GM21515 (cell line): ENCODE data around the gene NECAB3.

Experiments
- ATAC-seq: cut with Tn5 transposase; IDR thresholded peaks from one replicate; pipeline ENCODE4 v1.9.1; 2021; ENCODE audit not compliant: unreplicated experiment

The NECAB3 gene

DNA sequence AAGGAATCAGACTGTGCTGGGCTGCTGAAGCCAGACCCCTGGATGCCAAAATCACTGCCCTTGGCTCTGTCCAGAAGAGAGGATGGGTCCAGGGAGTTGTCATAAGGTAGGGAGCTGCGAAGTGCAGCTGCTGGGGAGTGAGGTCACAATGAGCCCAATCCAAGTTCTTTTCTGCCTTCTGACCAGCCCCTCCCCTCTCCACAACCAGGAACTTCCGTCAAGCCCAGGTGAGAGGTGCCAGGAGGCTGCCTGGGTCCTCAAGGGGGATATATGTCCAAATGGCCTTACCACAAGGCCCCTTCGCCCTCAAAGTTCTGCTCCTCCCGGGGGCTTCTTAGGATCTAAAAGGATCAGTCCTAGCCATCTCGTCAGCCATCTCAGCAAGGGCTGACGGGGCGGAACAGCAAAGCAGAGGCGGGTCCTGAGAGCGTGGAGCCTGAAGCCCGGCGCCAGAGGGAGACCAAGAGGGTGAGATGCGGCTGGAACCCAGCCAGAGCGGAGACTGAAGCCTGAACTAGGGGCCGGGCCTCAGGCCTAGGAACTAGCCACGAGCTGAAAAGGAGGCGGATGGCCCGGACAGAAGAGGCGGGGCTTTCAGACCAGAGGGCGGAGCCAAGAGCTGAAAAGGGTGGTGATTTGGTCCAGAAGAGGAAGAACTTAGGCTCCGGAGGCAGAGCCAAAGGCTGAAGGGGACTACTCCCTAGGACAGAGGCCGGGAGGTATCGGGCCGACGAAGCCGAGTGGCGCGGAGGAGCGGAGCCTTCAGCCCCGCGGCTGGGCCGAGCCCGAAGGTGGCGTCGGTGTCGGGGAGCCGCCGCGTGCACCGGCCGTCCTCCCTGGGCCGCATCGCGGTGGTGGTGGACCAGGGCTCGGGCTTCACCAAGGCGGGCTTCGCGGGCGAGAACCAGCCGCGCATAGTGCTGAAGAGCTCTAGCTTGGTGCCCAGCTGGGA lies 7.7 kb downstream of the NECAB3 start, which contains the start of gene ACTL10:
ACTL10 (plus strand) TSS at position 651 of the 952 bp plus-strand sequence. CDS start 555 bp downstream, outside the sequence.
- ATAC-seq: peak; percentile 60

DNA sequence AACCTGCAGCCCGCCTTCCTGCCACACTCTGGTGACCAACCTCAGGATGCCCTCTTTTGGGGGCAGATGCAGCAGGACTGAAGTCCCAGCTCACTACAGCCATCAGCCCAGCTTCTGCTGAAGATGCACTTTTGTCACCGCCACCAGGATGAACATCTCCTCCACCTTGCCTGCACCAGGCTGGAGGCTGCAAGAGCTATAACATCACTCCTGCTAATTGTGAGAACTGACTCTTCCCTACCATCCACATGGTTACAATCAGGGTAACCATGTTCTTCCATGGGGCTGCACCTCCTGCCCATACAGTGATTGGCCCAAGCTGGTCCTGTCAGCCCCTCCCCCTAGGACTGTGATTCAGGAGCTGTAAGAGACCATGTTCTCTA lies 9.5 kb downstream of the NECAB3 start:
- no peak for ATAC-seq

DNA sequence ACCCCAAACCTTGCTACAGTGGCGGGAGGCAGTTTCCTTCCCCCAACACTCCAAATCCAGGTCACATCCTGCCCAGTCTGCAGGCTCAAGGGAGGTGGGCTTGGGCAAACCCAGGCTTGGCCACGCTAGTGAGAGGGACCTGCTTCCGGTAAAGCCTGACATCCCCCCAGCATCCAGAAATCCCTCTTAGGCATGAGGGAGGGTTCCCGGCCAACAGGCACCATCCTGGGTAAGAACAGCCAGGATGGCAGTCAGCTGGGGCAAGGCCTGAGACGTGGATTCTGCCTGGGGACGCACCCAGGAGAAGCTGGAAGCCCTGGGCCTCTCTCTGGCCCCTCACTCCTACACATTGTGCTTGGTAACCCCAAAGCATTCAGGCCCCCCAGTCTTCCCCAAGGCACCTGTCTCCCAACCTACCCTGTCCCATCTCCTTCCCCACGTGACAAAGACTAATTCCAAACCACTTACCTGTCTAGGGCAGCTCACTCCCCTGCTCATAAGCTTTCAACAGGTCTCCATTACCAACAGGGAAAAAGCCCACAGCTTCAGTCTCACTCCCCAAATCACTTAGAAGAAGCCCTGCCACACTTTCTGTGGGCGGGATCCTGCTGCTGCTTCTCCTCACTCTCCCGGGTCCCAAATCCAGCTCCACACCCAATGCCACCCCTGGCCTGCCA lies 10.0 kb downstream of the NECAB3 start:
- no peak for ATAC-seq

DNA sequence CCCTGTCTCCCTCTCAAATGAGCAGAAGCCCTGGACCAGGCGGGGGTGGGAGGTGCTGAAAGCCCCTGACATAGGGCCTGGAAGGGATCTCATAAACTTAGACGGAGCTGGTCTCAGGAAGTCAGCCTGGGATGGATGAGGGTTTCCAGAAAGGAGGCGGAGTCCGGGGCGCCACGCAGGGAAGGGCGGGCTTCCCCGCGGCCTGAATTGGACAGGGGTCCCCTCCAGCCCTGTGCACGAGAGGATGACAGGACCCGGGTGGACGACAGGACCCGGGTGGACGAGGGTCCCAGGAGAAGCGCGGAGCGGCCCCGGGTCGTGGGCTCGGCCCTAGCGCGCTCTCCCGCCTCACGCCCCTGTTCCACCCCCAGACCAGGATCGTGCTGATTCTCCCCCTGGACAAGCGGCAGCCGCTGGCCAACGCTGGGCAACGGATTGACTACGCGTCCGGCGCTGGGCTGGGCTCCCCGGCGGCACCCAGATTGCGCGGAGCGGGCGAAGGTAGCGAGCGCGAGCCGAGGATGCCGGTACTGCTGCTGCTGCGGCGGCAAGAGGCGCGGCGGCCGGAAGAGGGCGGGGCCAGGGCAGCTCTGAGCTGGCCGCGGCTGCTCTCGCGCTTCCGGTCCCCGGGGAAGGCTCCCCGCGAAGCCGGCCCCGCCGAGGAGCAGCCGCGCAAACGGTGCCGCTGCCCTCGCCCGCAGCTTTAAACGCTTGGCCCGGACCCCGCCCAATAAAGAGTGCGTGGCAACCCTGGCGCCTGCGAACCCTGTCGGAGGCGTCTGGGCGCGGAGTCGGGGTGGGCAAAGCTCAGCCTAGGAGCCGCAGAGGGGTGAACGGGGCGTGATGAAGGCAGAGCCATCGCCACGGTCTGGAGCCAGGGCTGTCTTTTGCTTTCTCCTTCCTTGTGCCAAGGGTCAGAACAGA lies 10.8 kb downstream of the NECAB3 start:
- peak; percentile 46 for ATAC-seq

DNA sequence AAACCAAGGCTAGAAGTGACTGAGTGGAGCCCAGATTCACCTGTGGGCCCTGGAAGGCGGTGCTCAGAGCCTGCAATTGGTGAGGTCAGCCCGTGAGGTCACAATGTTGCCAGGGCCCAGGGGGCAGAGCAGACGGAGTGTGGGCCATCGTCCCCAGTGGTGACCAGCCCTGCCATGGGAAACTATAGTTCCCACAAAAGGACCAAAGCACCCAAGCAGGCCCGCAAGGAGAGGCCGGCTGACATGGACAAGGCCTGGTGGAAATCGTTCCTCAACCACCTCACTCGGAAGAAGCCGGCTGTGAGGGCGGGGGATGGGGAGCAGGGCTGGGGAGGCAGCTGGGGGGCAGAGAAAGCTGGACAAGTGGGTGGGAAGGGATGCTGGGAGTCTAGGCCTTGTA lies 12.1 kb downstream of the NECAB3 start, which contains the start of gene C20orf144:
C20orf144 (plus strand) TSS at position 156 of the 400 bp plus-strand sequence; CDS start at position 175, 19 bp downstream.
- ATAC-seq: no peak

DNA sequence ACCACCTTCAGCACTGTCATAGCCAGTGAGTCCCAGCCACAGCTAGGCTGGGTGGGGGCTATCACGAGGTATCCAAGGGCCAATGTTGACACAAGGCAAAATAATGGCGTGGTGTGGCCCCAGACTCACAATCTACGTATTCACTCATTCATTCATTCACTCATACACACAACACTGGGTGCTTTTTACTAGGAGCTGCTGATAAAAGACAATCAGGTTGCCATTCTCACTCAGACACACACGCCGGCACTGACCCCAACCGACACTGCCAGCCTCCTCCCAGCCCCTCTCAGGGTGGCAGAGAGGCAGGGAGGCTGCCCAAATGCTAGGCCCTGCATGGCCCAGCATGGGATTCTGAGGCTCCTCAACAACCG lies 13.6 kb downstream of the NECAB3 start:
- no peak for ATAC-seq

DNA sequence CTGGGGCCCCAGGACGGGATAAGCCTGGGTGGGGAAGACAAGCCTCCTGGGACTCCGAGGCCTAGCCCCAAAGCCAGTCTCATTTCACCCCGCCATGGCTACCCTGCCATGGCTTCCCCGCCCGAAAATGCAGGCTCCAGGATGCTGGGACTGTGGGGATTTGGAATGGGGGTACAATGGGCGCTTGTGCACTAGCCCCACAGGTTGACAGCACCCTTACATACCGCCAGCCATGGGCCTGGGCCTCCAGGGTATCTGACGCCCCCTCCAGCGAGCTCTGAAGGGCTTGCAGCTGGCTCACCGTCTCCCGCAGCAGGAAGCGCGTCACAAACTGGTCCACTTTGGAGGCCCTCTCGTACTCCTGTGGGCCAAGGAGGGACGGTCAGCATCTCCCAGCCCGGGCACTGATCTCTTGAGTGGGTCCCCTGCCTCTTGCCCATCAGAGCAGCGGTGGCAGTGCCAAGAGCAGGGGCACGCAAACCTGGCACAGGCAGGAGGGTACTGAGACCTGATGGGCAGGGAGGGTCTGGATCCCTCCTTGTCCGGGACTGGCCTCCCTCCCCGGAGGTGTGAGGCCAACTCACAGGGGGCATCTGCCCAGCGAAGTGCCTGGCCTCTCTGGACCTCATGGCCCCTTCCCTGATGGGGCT lies 14.1 kb downstream of the NECAB3 start:
- ATAC-seq: no peak

DNA sequence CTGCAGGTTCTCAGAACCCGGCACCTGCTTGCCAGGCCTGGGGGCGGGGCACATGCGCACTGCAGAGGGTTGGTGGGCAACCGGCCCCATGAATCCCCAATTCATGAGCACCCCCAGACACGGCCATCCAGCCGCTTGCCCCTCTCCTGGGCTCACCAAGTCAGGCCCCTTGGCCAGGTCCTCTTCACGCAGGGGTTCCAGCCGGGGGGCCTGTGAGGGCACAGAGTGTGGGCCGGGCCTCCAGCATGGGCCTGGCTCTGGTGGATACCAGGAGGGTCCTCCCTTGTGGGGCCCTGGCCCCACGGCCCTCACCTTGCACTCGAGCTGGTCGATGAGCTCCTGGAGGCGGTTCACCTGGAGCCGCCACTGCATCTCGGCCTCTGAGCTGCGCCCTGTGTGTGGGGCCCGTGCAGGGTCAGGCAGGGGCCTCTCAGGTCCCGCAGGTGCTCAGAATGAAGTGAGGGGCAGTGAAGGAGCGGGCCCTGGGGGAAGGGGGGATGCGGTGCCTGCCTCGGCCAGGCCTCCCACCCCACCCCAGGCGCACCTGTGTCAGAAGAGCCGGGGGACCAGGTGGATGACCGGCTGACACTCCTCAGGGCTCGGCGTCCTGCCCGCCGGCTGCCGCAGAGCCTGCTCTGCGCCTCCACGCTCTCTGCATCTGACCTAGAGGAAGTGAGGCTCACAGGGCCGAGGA lies 14.7 kb downstream of the NECAB3 start:
- ATAC-seq: no peak

DNA sequence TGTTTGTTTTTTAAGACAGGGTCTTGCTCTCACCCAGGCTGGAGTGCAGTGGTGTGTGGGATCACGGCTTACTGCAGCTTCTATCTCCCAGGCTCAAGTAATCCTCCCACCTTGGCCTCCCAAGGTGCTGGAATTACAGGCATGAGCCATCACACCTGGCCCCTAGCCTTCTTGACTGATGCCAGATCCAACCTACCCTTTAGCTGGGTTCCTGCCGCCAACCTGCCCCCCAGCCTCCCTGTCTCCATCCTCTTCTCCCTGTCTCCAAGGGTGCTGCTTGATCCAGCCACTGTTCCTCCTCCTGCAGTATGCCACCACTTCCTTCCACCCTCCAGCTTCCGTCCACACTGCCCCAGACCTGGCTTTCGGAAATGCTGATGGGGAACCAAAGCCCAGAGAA lies 15.3 kb downstream of the NECAB3 start:
- ATAC-seq: no peak

DNA sequence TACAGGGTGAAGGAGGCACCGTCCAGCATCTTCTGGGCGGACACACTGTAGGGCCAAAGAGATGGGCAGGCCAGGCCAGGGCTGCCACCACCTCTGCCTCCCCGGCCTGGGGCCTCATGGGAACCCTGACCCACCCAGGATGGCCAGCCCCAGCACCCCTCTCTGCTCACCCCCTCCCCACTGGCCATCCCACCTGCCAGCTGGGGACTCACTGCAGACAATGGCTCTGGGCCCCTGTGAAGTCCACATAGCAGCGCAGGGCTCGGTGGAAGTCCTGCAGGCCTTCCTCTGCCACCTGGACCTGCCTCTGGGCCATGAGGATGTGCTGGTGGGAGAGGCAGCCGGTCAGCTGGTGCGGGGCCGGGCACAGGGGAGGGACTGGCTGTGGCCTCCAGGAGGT lies 15.7 kb downstream of the NECAB3 start:
- ATAC-seq: no peak

DNA sequence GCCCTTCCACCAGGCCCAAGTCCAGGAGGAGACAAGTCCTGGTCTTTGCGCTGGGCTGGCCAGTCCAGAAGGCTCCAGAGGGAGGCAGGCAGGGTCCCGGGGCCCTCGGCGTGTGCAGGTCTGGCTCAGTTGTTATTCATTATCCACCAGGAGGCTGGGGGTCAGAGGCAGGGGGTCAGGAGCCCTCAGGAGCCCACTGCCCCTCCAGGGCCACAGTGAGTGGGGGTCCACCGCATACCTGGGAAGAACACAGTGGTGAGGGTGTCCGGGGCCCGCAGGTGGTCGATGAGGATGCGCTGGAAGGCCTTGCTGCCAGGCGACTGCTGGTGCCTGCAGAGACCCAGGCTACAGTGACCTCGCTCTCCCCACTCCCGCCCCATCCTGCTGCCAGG lies 16.5 kb downstream of the NECAB3 start:
- no peak for ATAC-seq

DNA sequence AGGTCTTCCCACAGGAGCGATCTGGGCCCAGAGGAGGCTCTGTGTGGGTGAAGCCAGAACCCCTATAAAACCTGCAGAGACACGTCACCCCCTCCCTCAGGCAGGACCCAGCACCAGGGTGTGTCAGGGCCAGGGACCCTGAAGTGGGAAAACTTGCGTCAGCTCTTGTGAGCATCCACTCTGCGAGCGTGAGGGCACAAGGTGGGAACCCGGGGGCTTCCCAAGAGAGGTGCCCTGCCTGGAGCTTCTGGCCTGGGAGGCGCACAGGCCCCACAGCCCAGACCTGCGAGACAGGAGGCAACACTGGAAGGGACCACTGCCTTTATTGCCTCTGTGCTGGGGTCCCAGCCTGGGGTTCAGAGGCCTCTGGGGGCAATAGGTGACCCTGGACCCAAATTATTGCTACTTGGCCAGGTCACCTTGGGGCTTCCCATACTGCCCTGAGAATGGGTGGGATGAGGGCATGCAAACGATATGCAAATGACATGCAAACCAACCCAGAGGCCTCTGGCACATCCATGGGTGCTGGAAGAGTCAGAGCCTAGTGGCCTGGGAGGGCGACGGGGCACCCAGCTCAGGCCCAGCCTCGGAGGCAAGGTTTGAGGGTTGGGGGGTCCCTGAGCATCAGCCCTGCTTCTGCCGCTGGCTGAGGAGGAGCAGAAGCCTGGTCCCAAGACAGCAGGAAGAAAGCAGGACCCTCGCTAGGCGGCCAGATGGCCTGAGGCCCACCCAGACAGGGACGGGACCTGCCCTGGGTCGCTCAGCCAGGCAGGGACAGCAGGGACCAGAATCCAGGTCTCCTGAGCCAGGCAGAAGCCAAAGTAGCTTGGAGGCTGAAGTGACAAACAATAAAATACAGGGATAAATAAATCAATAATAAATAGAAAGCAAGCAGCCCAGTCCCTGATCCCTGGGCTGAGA lies 17.2 kb downstream of the NECAB3 start:
- no peak for ATAC-seq

DNA sequence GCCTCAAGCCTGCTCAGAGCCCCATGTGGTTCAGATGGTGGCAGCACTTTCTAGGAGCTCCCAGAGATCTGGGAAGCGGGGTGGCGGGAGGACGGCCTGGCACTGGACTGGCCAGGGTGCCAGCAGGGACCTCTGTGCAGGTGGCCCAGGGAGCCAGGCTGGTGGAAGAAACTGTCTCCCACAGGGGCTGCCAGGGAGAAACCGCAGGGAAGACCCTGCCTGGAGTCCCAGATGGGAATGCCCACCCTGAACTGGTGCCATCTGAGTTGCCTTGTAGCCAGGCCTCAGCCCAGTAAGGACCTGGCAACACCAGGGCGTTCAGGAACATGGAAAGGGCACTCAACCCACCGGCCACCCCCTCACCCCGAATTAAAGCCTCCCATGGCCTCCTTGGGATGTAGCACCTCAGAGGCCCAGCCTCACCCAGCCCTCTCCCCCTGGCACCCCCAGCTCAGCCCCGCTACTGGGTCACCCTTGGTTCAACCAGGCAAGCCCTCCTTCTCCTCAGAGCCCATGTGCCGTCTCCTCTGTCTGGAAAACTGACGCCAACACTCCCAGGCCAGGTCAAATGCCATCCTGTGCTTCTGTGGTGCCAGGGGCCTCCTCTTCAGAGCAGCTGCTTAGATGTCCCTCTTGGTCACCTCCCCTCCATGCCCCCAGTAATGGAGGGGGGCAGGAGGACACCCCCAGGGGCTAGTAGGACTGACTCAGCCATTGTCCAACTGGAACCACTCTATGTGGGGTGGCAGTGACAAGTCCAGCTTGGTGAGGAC lies 18.0 kb downstream of the NECAB3 start:
- ATAC-seq: no peak

DNA sequence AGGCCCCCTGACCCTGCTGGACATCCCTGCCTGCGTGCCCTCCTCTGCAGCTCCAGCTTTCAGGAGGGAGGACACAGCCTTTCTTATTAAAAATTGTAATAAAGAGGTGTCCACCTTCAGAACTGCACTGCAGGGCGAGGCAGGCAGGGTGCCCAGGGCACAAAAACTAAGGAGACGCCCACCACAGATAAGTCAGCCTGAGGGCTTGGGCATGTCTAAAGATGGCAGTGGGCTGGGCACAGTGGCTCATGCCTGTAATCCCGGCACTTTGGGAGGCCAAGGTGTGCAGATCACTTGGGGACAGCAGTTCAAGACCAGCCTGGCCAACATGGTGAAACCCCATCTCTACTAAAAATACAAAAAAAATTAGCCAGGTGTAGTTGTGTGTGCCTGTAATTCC lies 19.1 kb downstream of the NECAB3 start:
- no peak for ATAC-seq

DNA sequence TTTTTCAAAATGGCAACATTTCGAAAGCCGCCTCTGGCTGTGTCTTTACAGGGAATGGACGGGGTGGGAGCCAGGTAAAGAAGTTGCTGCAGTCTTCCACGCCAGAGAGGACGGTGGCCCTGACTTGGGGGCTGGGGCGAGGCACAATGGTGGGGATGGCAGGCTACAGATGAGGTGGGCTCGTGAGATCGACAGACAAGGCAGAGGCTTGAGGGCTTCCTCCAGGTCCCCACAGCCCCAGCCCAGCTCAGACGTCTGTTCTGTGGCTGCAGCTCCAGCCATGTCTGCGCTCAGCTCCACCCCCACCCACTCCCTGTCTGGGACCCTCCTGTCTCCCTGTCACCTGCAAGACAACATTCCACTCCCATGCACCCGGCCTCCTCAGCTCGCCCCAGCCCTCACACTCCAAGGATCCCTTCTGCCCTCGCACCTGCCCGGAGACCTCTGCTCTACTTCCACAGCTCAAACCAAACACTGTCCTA lies 19.5 kb downstream of the NECAB3 start:
- no peak for ATAC-seq

DNA sequence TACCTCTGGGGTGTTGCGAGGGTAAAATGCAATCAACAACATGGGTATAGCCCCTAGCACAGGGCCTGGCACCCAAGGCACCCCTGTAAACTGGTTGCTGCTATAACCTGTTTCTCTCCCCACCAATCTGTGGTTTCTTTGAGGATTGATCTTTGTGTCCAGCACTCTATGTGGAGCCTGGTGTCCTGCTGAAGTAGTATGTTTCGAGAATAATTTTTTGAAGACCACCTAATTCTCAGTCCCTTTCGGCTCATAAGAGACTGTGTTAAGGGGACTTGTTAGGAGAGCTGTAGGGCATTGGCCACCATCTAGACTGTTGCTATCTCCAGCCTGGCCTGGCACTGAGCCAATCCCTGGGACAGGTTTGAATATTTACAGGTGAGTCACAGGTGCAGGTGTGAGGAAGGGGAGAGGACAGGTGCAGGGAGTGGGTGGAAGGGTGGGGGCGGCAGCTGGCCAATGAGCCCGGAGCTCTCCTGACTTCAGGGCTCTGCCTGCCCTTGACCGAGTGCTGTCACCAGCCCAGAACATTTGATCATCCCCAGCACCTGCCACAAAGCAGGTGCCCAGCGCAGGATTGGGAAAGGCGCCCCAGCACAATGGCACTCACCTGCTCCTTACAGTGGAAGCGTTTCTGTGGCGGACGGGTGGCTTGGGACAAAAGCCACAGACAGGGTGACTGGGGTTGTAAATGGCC lies 20.2 kb downstream of the NECAB3 start:
- no peak for ATAC-seq

DNA sequence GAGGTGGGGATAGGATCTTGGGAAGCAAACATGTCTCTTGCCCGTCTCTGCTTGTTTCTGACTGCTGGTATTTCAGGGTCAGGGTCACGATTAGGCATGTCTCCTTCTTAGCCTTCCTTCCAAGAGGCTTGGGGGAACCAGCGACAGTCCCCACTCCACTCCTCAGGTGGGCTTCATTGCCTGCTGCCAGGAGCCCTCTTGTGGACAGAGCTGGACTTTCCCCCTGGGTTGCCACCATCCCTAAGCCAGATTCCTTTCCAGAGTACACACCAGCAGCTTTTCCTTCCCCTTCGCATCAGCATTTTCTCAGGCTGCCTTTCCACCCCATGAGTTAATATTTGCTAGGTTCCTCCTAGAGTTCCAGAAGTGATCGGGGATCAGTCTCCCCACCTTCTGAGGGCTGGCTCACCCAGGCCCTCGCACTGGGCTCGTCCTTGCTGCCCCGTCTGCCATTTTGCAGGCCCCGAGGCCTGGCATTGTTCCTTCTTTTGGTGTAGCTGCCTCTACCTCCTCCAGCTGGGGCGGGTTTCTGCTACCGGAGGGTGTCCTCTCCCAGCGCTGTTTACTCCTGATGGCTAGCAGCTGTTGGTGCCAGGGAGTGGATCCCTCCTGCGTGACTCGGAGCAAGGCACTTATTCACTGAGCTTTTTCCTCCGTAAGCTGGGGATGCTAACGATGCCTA lies 20.9 kb downstream of the NECAB3 start:
- no peak for ATAC-seq
